Activated B cell treated with CpG ODN at 0.5 μM for 24 hours (primary cell): ENCODE results near the gene YEATS4. TPM values are rescaled to one million over a fixed set of nuclear protein-coding genes. Genes with fewer than 3 reads are reported as not detected.

Experiments
- ATAC-seq: fragments of 200-7000 bp; cut with Tn5 transposase; one replicate; pipeline ENCODE4 v1.10.0; 2021; ENCODE audit warnings: low read depth, mild to moderate bottlenecking, moderate library complexity
- CTCF ChIA-PET: fragments of 350-600 bp; sonication (Branson Sonifier 250); formaldehyde crosslinking; loops from one replicate; lab custom pipeline; 2021; ENCODE audit warnings: antibody characterized with exemption; lab: Charles Lee
- POLR2A ChIA-PET: fragments of 350-600 bp; sonication (Branson Sonifier 250); formaldehyde crosslinking; loops from one replicate; lab custom pipeline; 2021; ENCODE audit warnings: antibody characterized with exemption; lab: Charles Lee
- DNase-seq: peaks from one replicate; pipeline ENCODE4 v3.0.0; 2022
- H3K27ac Mint-ChIP-seq: one replicate; pipeline ENCODE4 v1.8.0; 2020; ENCODE audit warnings: mixed read lengths
- H3K27me3 Mint-ChIP-seq: one replicate; pipeline ENCODE4 v1.8.0; 2021; ENCODE audit warnings: mixed read lengths
- H3K36me3 Mint-ChIP-seq: one replicate; pipeline ENCODE4 v1.8.0; 2021; ENCODE audit warnings: low read depth, mixed read lengths
- H3K4me1 Mint-ChIP-seq: one replicate; pipeline ENCODE4 v1.8.0; 2021; ENCODE audit warnings: mixed read lengths
- H3K4me3 Mint-ChIP-seq: one replicate; pipeline ENCODE4 v1.8.0; 2020; ENCODE audit warnings: mild to moderate bottlenecking, mixed read lengths
- H3K9me3 Mint-ChIP-seq: one replicate; pipeline ENCODE4 v1.8.0; 2020; ENCODE audit warnings: mixed read lengths
- CTCF ChIP-seq: fragments of 200-600 bp; IDR thresholded peaks from one replicate; pipeline ENCODE4 v1.8.0; 2022; ENCODE audit warnings: antibody characterized with exemption, mild to moderate bottlenecking
- intact Hi-C: fragments of 100-400 bp; cut with micrococcal nuclease; formaldehyde crosslinking; loops from one replicate; pipeline ENCODE4 v1.15.1; 2024
- total RNA-seq: library from RNA; stranded (reverse); gene quantifications from 2 replicates; pipeline ENCODE4 v1.2.3, GENCODE V29; 2022

The YEATS4 gene
- total RNA-seq, 1 donor from 2014 or later, result 14.9 TPM

- no peaks in the 10 kb centered on the region for H3K9me3 Mint-ChIP-seq
- no peak for TF ChIP-seq CTCF
- no peak overlapping the region for H3K4me3 Mint-ChIP-seq
- peaks cover 23% of the 10 kb centered on the region for H3K4me1 Mint-ChIP-seq
- peaks cover under 1% of the 10 kb centered on the region for H3K27me3 Mint-ChIP-seq
- H3K27ac Mint-ChIP-seq, result peak overlapping the region; percentile 77
- DNase-seq (no peak), ATAC-seq (no peak)
- no peaks in the 10 kb centered on the region for H3K36me3 Mint-ChIP-seq
- intact Hi-C loops, result loop anchor here (2.0 to 5.0 kb wide), 2 partner anchors 13 to 185 kb away; no protein-coding TSS in a partner anchor
- POLR2A ChIA-PET, result interaction anchor here (0.9 kb wide), 1 partner anchor 19 kb away, joined by 6 read pairs; no protein-coding TSS in a partner anchor
- CTCF ChIA-PET, result no interaction called here
Measured at GRCh38 chr12:69337311-69338090, 22.0 kb upstream of the YEATS4 start.

- H3K27me3 Mint-ChIP-seq, result peaks cover 2% of the 10 kb centered on the region
- intact Hi-C loops, result loop anchor here (2.0 to 5.0 kb wide), 2 partner anchors 13 to 186 kb away; no protein-coding TSS in a partner anchor
- DNase-seq (no peak), ATAC-seq (peak; percentile 50)
- no peaks in the 10 kb centered on the region for H3K9me3 Mint-ChIP-seq
- TF ChIP-seq CTCF, result no peak
- H3K4me1 Mint-ChIP-seq, result peaks cover 23% of the 10 kb centered on the region
- H3K27ac Mint-ChIP-seq, result peak overlapping the region; percentile 79
- no peak overlapping the region for H3K4me3 Mint-ChIP-seq
- H3K36me3 Mint-ChIP-seq, result no peaks in the 10 kb centered on the region
- POLR2A ChIA-PET, result interaction anchor here (0.6 to 1.0 kb wide), 3 partner anchors 8 to 257 kb away, joined by 4 to 6 read pairs (median 4); no protein-coding TSS in a partner anchor
- CTCF ChIA-PET, result no interaction called here
Measured at GRCh38 chr12:69338120-69338859, 21.3 kb upstream of the YEATS4 start.

GRCh38 chr12:69338936-69339335, 20.6 kb upstream of the YEATS4 start:
- Mint-ChIP-seq H3K9me3 (no peaks in the 10 kb centered on the region), H3K36me3 (no peaks in the 10 kb centered on the region), H3K27me3 (peaks cover 2% of the 10 kb centered on the region), H3K4me3 (no peak overlapping the region), H3K27ac (peak overlapping the region; percentile 28), H3K4me1 (peaks cover 23% of the 10 kb centered on the region)
- intact Hi-C loops, result loop anchor here (2.0 to 5.0 kb wide), 2 partner anchors 14 to 187 kb away; no protein-coding TSS in a partner anchor
- no peak for TF ChIP-seq CTCF
- ATAC-seq (no peak), DNase-seq (no peak)
- CTCF ChIA-PET, result no interaction called here
- POLR2A ChIA-PET, result interaction anchor here (0.6 to 1.0 kb wide), 2 partner anchors 9 to 256 kb away, joined by 4 read pairs; no protein-coding TSS in a partner anchor

GRCh38 chr12:69339999-69340398, 19.5 kb upstream of the YEATS4 start:
- no peak for DNase-seq
- POLR2A ChIA-PET, result no interaction called here
- Mint-ChIP-seq H3K36me3 (no peaks in the 10 kb centered on the region), H3K27ac (no peak overlapping the region), H3K27me3 (peaks cover 2% of the 10 kb centered on the region), H3K4me3 (no peak overlapping the region), H3K4me1 (peaks cover 23% of the 10 kb centered on the region), H3K9me3 (no peaks in the 10 kb centered on the region)
- intact Hi-C loops, result loop anchor here (2.0 to 5.0 kb wide), 2 partner anchors 15 to 188 kb away; no protein-coding TSS in a partner anchor
- CTCF ChIA-PET, result no interaction called here
- TF ChIP-seq CTCF, result no peak
- ATAC-seq, result no peak

- Mint-ChIP-seq H3K27ac (no peak overlapping the region), H3K4me3 (no peak overlapping the region), H3K27me3 (peaks cover 2% of the 10 kb centered on the region), H3K9me3 (no peaks in the 10 kb centered on the region), H3K36me3 (no peaks in the 10 kb centered on the region), H3K4me1 (peaks cover 23% of the 10 kb centered on the region)
- DNase-seq (no peak), ATAC-seq (no peak)
- CTCF ChIA-PET, result no interaction called here
- intact Hi-C loops, result no loop called here
- POLR2A ChIA-PET, result no interaction called here
- no peak for TF ChIP-seq CTCF
Measured at GRCh38 chr12:69341328-69341727, 18.2 kb upstream of the YEATS4 start.
